Ishikawa (cell line): Measurements from ENCODE around the gene ZNF14.

ENCODE experiments used
- CEBPB ChIP-seq: IDR thresholded peaks from 2 replicates; pipeline ENCODE4 v1.6.1; 2012
- CREB1 ChIP-seq: IDR thresholded peaks from 2 replicates; pipeline ENCODE4 v1.6.1; 2012; ENCODE audit warnings: low read depth
- EGR1 ChIP-seq: IDR thresholded peaks from 2 replicates; pipeline ENCODE4 v1.6.1; 2012
- EP300 ChIP-seq: IDR thresholded peaks from 2 replicates; pipeline ENCODE4 v1.6.1; 2012; ENCODE audit warnings: borderline replicate concordance
- FOXM1 ChIP-seq: IDR thresholded peaks from 2 replicates; pipeline ENCODE4 v1.6.1; 2012; ENCODE audit warnings: low read depth, borderline replicate concordance
- MAX ChIP-seq: IDR thresholded peaks from 2 replicates; pipeline ENCODE4 v1.6.1; 2012
- NFIC ChIP-seq: IDR thresholded peaks from 2 replicates; pipeline ENCODE4 v1.6.1; 2012
- RAD21 ChIP-seq: IDR thresholded peaks from 2 replicates; pipeline ENCODE4 v1.6.1; 2012; ENCODE audit warnings: low read depth
- TAF1 ChIP-seq: IDR thresholded peaks from 2 replicates; pipeline ENCODE4 v1.6.1; 2012; ENCODE audit warnings: low read depth, mild to moderate bottlenecking
- TCF12 ChIP-seq: IDR thresholded peaks from 2 replicates; pipeline ENCODE4 v1.6.1; 2012; ENCODE audit warnings: low read depth
- TEAD4 ChIP-seq: IDR thresholded peaks from 2 replicates; pipeline ENCODE4 v1.6.1; 2012
- YY1 ChIP-seq: IDR thresholded peaks from 2 replicates; pipeline ENCODE4 v1.6.1; 2012; ENCODE audit warnings: low read depth
- ZBTB7A ChIP-seq: IDR thresholded peaks from 2 replicates; pipeline ENCODE4 v1.6.1; 2012; ENCODE audit warnings: low read depth
- TF ChIP-seq, protein P1 (sequence below): IDR thresholded peaks from 2 replicates; pipeline ENCODE4 v1.6.1; 2012
- TF ChIP-seq, protein P2 (sequence below): IDR thresholded peaks from 2 replicates; pipeline ENCODE4 v1.6.1; 2012; ENCODE audit warnings: low read depth, mild to moderate bottlenecking

The ZNF14 gene

GRCh38 chr19:19749117-19749907 lies 16.4 kb upstream of the ZNF14 start:
- TF ChIP-seq EP300 (no peak), RAD21 (no peak), ZBTB7A (no peak), EGR1 (no peak), TEAD4 (no peak), FOXM1 (no peak), MAX (no peak), NFIC (no peak), YY1 (no peak), TCF12 (no peak), CREB1 (no peak), TAF1 (no peak)
- TF ChIP-seq, protein P1, sequence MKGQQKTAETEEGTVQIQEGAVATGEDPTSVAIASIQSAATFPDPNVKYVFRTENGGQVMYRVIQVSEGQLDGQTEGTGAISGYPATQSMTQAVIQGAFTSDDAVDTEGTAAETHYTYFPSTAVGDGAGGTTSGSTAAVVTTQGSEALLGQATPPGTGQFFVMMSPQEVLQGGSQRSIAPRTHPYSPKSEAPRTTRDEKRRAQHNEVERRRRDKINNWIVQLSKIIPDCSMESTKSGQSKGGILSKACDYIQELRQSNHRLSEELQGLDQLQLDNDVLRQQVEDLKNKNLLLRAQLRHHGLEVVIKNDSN = no peak
- TF ChIP-seq, protein P2, sequence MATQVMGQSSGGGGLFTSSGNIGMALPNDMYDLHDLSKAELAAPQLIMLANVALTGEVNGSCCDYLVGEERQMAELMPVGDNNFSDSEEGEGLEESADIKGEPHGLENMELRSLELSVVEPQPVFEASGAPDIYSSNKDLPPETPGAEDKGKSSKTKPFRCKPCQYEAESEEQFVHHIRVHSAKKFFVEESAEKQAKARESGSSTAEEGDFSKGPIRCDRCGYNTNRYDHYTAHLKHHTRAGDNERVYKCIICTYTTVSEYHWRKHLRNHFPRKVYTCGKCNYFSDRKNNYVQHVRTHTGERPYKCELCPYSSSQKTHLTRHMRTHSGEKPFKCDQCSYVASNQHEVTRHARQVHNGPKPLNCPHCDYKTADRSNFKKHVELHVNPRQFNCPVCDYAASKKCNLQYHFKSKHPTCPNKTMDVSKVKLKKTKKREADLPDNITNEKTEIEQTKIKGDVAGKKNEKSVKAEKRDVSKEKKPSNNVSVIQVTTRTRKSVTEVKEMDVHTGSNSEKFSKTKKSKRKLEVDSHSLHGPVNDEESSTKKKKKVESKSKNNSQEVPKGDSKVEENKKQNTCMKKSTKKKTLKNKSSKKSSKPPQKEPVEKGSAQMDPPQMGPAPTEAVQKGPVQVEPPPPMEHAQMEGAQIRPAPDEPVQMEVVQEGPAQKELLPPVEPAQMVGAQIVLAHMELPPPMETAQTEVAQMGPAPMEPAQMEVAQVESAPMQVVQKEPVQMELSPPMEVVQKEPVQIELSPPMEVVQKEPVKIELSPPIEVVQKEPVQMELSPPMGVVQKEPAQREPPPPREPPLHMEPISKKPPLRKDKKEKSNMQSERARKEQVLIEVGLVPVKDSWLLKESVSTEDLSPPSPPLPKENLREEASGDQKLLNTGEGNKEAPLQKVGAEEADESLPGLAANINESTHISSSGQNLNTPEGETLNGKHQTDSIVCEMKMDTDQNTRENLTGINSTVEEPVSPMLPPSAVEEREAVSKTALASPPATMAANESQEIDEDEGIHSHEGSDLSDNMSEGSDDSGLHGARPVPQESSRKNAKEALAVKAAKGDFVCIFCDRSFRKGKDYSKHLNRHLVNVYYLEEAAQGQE = no peak

DNA sequence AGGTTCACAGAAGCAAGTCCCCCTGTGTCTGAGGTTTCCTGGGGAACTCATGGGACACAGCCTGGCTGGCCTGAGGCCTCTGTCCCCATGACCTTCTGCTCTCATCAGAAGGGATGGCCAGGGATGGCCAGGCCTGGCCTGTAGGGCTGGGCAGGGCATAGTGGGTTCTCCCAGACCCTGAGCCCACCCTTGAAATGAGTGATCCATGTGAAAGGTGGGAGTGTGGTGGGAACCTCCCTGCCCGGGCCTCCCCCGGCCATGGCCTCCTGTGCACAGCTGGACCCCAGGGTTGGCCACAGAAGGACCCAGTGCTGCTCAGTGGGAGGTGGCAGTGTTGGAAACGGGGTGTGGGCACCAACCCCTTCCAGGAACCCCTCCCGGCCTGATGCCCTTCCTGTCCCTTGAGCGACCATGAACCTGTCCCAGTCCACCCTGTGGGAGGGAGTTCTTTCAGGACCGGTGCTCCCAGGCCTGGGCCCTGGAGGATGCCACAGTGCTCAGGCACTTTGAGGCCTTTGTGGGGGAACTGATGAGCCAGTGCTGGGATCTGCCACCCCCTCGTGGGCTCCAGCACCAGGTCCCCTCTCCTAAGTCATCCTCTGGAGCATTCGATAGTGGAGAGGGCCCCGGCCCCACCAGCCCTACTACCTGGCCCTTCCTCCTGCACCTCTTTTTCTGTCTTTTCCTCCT lies 15.5 kb upstream of the ZNF14 start:
- TF ChIP-seq EP300 (no peak), EGR1 (no peak), NFIC (no peak), TAF1 (no peak), RAD21 (no peak), FOXM1 (no peak), MAX (no peak), YY1 (no peak), ZBTB7A (no peak), CEBPB (no peak), TCF12 (no peak)
- TF ChIP-seq, protein P2 = no peak
- TF ChIP-seq, protein P1 = no peak

- TF ChIP-seq EGR1 (no peak), FOXM1 (no peak), YY1 (no peak), ZBTB7A (no peak), TEAD4 (no peak), RAD21 (no peak)
- TF ChIP-seq, protein P1 = no peak
Measured at GRCh38 chr19:19747357-19748220, 14.7 kb upstream of the ZNF14 start.

- TF ChIP-seq TAF1 (no peak), YY1 (no peak), NFIC (no peak), CEBPB (no peak)
- TF ChIP-seq, protein P2 = no peak
Measured at GRCh38 chr19:19746286-19747213, 13.6 kb upstream of the ZNF14 start.
